CD4-positive, alpha-beta T cell (primary cell): ENCODE data around the gene STK26. TPM values are rescaled to one million over a fixed set of nuclear protein-coding genes. Genes with fewer than 3 reads are reported as not detected.
"Not testable (repeated sequence)": the region's sequence is repeated elsewhere in the genome, so short reads cannot be mapped to it uniquely, and the experiment has no call there.

Experiments used
- ATAC-seq: fragments of 200-7000 bp; cut with Tn5 transposase; one replicate; pipeline ENCODE4 v1.10.0; 2022; ENCODE audit warnings: mild to moderate bottlenecking; ENCODE audit not compliant: poor library complexity
- CTCF ChIA-PET: fragments of 350-600 bp; sonication (Branson Sonifier 250); formaldehyde crosslinking; loops from one replicate; lab custom pipeline; 2021; ENCODE audit warnings: antibody characterized with exemption, inconsistent platforms; lab: Charles Lee
- POLR2A ChIA-PET: fragments of 350-600 bp; sonication (Branson Sonifier 250); formaldehyde crosslinking; loops from one replicate; lab custom pipeline; 2021; ENCODE audit warnings: antibody characterized with exemption, inconsistent platforms; lab: Charles Lee
- DNase-seq, 14 experiments: peaks; one replicate each; pipeline ENCODE4 v3.0.0-alpha.2; 2013 to 2020; ENCODE audit warnings: mixed read lengths in 2 of 14
- H3K27ac ChIP-seq, 2 donors: one replicate each; pipeline versions ENCODE4 v1.5.1 to v1.7.0; 2013; ENCODE audit warnings: low read length in 2 of 2, low read depth in 1 of 2, mild to moderate bottlenecking in 1 of 2
- H3K27me3 ChIP-seq, 2 experiments: 1 replicate in 1 of 2; 2 replicates in 1 of 2; pipeline versions ENCODE4 v1.6.1 to v1.7.0; 2013; ENCODE audit warnings: low read length in 2 of 2, control low read depth in 1 of 2, mild to moderate bottlenecking in 1 of 2, moderate library complexity in 1 of 2; ENCODE audit not compliant: insufficient read depth in 2 of 2, control insufficient read depth in 1 of 2
- H3K36me3 ChIP-seq: one replicate; pipeline ENCODE4 v1.6.1; 2013; ENCODE audit warnings: low read length, control low read depth; ENCODE audit not compliant: insufficient read depth
- H3K4me1 ChIP-seq: one replicate; pipeline ENCODE4 v1.6.1; 2013; ENCODE audit warnings: low read length, control low read depth; ENCODE audit not compliant: insufficient read depth
- H3K4me3 ChIP-seq: one replicate; pipeline ENCODE4 v1.5.1; 2013; ENCODE audit warnings: mild to moderate bottlenecking, low read length, moderate library complexity
- H3K9me3 ChIP-seq, 2 experiments: 1 replicate in 1 of 2; 2 replicates in 1 of 2; pipeline versions ENCODE4 v1.6.1 to v1.7.0; 2013; ENCODE audit warnings: low read length in 2 of 2, mild to moderate bottlenecking in 2 of 2, control low read depth in 1 of 2, moderate library complexity in 1 of 2; ENCODE audit not compliant: control insufficient read depth in 1 of 2, insufficient read depth in 1 of 2
- H3K27ac Mint-ChIP-seq: one replicate; pipeline ENCODE4 v1.8.0; 2020; ENCODE audit warnings: mixed read lengths
- H3K27me3 Mint-ChIP-seq: one replicate; pipeline ENCODE4 v1.8.0; 2021; ENCODE audit warnings: mixed read lengths
- H3K36me3 Mint-ChIP-seq: one replicate; pipeline ENCODE4 v1.8.0; 2021; ENCODE audit warnings: low read depth, mixed read lengths
- H3K4me1 Mint-ChIP-seq: one replicate; pipeline ENCODE4 v1.8.0; 2021; ENCODE audit warnings: low read depth, mixed read lengths
- H3K4me3 Mint-ChIP-seq: one replicate; pipeline ENCODE4 v1.8.0; 2020; ENCODE audit warnings: mild to moderate bottlenecking, mixed read lengths
- H3K9me3 Mint-ChIP-seq: one replicate; pipeline ENCODE4 v1.8.0; 2020; ENCODE audit warnings: mixed read lengths
- CTCF ChIP-seq: fragments of 200-600 bp; IDR thresholded peaks from one replicate; pipeline ENCODE4 v1.8.0; 2022; ENCODE audit warnings: antibody characterized with exemption, mild to moderate bottlenecking
- intact Hi-C, 2 experiments: fragments of 100-400 bp; cut with DNase I in 1 of 2; cut with micrococcal nuclease in 1 of 2; formaldehyde crosslinking; loops; one replicate each; pipeline versions ENCODE4 v1.15.1 to v1.9.0; 2023 to 2025; cut with DNase I, micrococcal nuclease
- total RNA-seq, 174 experiments: library from RNA in 2 of 174; stranded (reverse) in 2 of 174; gene quantifications; one replicate each; pipeline ENCODE4 v1.2.3 and lab custom pipeline; 2021 to 2026

STK26 gene
- total RNA-seq, 2 experiments from 2014 or later, result 25.2 to 27.9 TPM

- Histone ChIP-seq H3K4me3 (no peak overlapping the region), H3K27ac (no peak overlapping the region), H3K9me3 (no peaks in the 10 kb centered on the region), H3K36me3 (no peaks in the 10 kb centered on the region), H3K27me3 (no peaks in the 10 kb centered on the region), H3K4me1 (no peaks in the 10 kb centered on the region)
- POLR2A ChIA-PET, result interaction anchor here (1.1 kb wide), 1 partner anchor 126 kb away, joined by 12 read pairs; the partner anchor contains the start of gene RAP2C
- Mint-ChIP-seq H3K36me3 (no peaks in the 10 kb centered on the region), H3K27ac (no peak overlapping the region), H3K4me3 (no peak overlapping the region), H3K9me3 (no peaks in the 10 kb centered on the region), H3K27me3 (no peaks in the 10 kb centered on the region), H3K4me1 (no peaks in the 10 kb centered on the region)
- CTCF ChIA-PET, result interaction anchor here (1.1 kb wide), 1 partner anchor 104 kb away, joined by 3 read pairs; no protein-coding TSS in a partner anchor
- DNase-seq (no peak), ATAC-seq (no peak)
- intact Hi-C loops, result loop anchor here (5.0 kb wide), 2 partner anchors 519 to 539 kb away; no protein-coding TSS in a partner anchor
- no peak for TF ChIP-seq CTCF
Observed at GRCh38 chrX:132093239-132093860, 70.2 kb downstream of the STK26 start.

GRCh38 chrX:132094164-132094563 is 71.1 kb downstream of the STK26 start:
- Histone ChIP-seq H3K27ac (no peak overlapping the region), H3K4me1 (no peaks in the 10 kb centered on the region), H3K4me3 (no peak overlapping the region), H3K36me3 (no peaks in the 10 kb centered on the region), H3K9me3 (no peaks in the 10 kb centered on the region), H3K27me3 (no peaks in the 10 kb centered on the region)
- Mint-ChIP-seq H3K27me3 (no peaks in the 10 kb centered on the region), H3K4me1 (no peaks in the 10 kb centered on the region), H3K27ac (no peak overlapping the region), H3K9me3 (no peaks in the 10 kb centered on the region), H3K4me3 (no peak overlapping the region), H3K36me3 (no peaks in the 10 kb centered on the region)
- CTCF ChIA-PET, result no interaction called here
- TF ChIP-seq CTCF, result no peak
- ATAC-seq (no peak), DNase-seq (no peak)
- POLR2A ChIA-PET, result no interaction called here
- intact Hi-C loops, result loop anchor here (2.0 to 5.0 kb wide), 3 partner anchors 127 to 538 kb away; no protein-coding TSS in a partner anchor

DNA sequence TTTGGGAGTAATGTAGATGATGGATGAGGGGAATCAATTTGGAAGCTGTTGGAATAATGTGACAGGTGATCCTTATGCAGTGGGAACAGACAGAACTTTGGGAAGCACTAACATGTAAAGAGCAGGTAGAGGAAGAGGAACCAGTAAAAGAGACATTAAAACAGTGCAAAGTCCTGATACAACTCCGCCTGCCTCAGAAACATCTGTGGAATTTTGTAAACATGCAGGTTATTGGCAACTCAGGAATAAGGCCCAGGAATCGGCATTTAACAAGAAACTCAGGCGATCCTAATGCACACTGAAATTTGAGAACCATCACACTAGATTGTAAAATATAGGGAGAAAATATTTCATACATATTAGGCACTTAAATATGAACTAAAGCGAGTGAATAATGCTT is 75.6 kb downstream of the STK26 start:
- H3K9me3 Mint-ChIP-seq, H3K27me3 Mint-ChIP-seq, H3K27ac Mint-ChIP-seq, H3K4me1 Mint-ChIP-seq, H3K36me3 ChIP-seq, H3K4me3 Mint-ChIP-seq, H3K27me3 ChIP-seq, H3K4me3 ChIP-seq, H3K36me3 Mint-ChIP-seq, DNase-seq, POLR2A ChIA-PET, H3K4me1 ChIP-seq, H3K27ac ChIP-seq, H3K9me3 ChIP-seq, ATAC-seq: not testable (repeated sequence)
- intact Hi-C loops, result loop anchor here in 1 of 2 experiments (5.0 kb wide), 1 partner anchor 524 kb away; no protein-coding TSS in a partner anchor
- CTCF ChIA-PET, result interaction anchor here (0.6 kb wide), 1 partner anchor 118 kb away, joined by 3 read pairs; no protein-coding TSS in a partner anchor
